Astrocyte (in vitro differentiated cells and primary cell): ENCODE measurements around the gene UGT1A7.

Source experiments
- EZH2 ChIP-seq: IDR thresholded peaks from 2 replicates; pipeline ENCODE4 v1.6.1; 2012; ENCODE audit warnings: mild to moderate bottlenecking, low read length, inconsistent platforms; ENCODE audit not compliant: insufficient read depth
- TF ChIP-seq, protein P1 (sequence below): IDR thresholded peaks from 2 replicates; pipeline ENCODE4 v1.5.1; 2011; ENCODE audit warnings: low read depth, mild to moderate bottlenecking, inconsistent platforms, low read length, moderate library complexity; ENCODE audit not compliant: insufficient read depth

DNA sequence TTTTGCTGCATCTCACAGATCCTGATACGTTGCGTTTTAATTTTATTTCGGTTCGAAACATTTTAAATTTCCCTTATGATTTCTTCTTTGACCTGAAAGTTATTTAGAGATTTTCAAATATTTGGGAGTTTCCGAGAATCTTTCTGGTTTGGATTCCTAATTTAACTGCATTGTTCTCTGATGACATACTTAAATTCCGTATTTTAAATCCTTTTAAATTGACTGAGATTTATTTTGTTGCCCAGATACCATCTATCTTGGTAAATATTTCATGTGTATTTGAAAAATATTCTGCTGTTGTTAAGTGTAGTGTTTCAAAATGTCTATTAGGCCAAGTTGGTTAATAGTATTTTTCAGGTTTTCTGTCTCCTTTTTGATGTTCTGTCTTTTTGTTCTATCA, 134.2 kb downstream of the UGT1A7 start:
- TF ChIP-seq, protein P1, sequence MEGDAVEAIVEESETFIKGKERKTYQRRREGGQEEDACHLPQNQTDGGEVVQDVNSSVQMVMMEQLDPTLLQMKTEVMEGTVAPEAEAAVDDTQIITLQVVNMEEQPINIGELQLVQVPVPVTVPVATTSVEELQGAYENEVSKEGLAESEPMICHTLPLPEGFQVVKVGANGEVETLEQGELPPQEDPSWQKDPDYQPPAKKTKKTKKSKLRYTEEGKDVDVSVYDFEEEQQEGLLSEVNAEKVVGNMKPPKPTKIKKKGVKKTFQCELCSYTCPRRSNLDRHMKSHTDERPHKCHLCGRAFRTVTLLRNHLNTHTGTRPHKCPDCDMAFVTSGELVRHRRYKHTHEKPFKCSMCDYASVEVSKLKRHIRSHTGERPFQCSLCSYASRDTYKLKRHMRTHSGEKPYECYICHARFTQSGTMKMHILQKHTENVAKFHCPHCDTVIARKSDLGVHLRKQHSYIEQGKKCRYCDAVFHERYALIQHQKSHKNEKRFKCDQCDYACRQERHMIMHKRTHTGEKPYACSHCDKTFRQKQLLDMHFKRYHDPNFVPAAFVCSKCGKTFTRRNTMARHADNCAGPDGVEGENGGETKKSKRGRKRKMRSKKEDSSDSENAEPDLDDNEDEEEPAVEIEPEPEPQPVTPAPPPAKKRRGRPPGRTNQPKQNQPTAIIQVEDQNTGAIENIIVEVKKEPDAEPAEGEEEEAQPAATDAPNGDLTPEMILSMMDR: no peak
- no peak for TF ChIP-seq EZH2
